Right cardiac atrium (tissue), 5 donors: Measurements from ENCODE around the gene NEB. TPM values are rescaled to one million over a fixed set of nuclear protein-coding genes. Genes with fewer than 3 reads are reported as not detected.
"Not testable (repeated sequence)": the region's sequence is repeated elsewhere in the genome, so short reads cannot be mapped to it uniquely, and the experiment has no call there.

ENCODE experiments used
- ATAC-seq, 2 donors: fragments of 200-7000 bp; cut with Tn5 transposase; one replicate each; pipeline versions ENCODE4 v1.8.0 to v1.9.1; 2020; ENCODE audit warnings: moderate library complexity in 2 of 2, mild to moderate bottlenecking in 1 of 2
- DNase-seq, 3 donors: peaks; one replicate each; pipeline ENCODE4 v3.0.0-alpha.2; 2020
- H3K27ac ChIP-seq: one replicate; pipeline ENCODE4 v1.5.1; 2013; ENCODE audit warnings: mild to moderate bottlenecking, low read length, control low read depth, moderate library complexity
- H3K27me3 ChIP-seq: one replicate; pipeline ENCODE4 v1.6.1; 2013; ENCODE audit not compliant: control insufficient read depth, insufficient read depth
- H3K4me1 ChIP-seq: one replicate; pipeline ENCODE4 v1.6.1; 2013; ENCODE audit warnings: low read length; ENCODE audit not compliant: control insufficient read depth, insufficient read depth
- H3K4me3 ChIP-seq: one replicate; pipeline ENCODE4 v1.5.1; 2013; ENCODE audit warnings: low read length, control low read depth
- H3K9me3 ChIP-seq: one replicate; pipeline ENCODE4 v1.6.1; 2013; ENCODE audit warnings: low read length; ENCODE audit not compliant: control insufficient read depth
- WGBS: extraction: QIAGEN DNeasy Blood & Tissue Kit; methylation state at CpG from one replicate; pipeline ENCODE4 v1.1.7; 2013; 5-methylcytosine and 5-hydroxymethylcytosine counted together
- intact Hi-C, 4 donors: fragments of 100-400 bp; cut with DNase I; formaldehyde crosslinking; loops; one replicate each; pipeline versions ENCODE4 v1.11.0 to v1.14.0; 2022 to 2023
- polyA plus RNA-seq: library from polyadenylated mRNA; stranded (reverse); fragments of 200-250 nt; gene quantifications from one replicate; pipeline ENCODE4 v1.2.3, GENCODE V29; 2013
- total RNA-seq, 4 donors: library from RNA; stranded (reverse); fragmentation: NEBNext Ultra II Directional; extraction: Animal tissue kit (Norgen Biotek cat#: 25700); gene quantifications; one replicate each; pipeline ENCODE4 v1.2.1, GENCODE V29; 2021
- donor health status: healthy with polysubstance abuse.
- donor health status: DM: no; HTN: yes; CAD: no.
- donor health status: DM: no; HTN: no; CAD: no.
- donor health status: DM: no; HTN: yes; CAD: no; lungs with severe emphysema.
- donor health status: DM: yes; HTN: yes; CAD: no.

The NEB gene
- total and polyA plus RNA-seq, 5 donors, result 31.0 to 48.5 (median 35.0) TPM

DNA sequence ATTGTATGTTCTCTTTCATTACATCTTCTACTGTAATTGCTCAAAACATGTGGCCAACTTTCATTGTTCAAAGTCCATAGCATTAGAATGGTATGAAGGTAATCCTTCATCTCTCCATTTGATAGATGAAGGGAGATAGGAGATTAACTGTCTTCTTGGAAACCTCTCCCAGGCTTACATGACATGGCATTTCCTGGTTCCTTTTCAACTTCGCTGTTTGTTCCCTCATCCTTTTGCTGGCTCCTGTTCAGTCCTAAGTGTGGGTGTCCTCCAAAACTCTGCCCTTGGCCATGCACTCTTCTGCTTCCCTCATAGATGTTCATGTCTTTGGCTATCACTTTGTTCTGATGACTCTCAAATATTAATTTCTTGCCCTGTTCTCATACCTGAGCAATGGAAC is 13.8 kb downstream of the NEB start:
- DNase-seq, result no peak
- ATAC-seq, result no peak
- Histone ChIP-seq H3K27ac (no peak overlapping the region), H3K4me1 (no peaks in the 10 kb centered on the region), H3K4me3 (no peak overlapping the region), H3K9me3 (no peaks in the 10 kb centered on the region), H3K27me3 (no peaks in the 10 kb centered on the region)
- intact Hi-C loops, result no loop called here
- 61% methylated on average over 1 of the region's 1 CpG for WGBS

DNA sequence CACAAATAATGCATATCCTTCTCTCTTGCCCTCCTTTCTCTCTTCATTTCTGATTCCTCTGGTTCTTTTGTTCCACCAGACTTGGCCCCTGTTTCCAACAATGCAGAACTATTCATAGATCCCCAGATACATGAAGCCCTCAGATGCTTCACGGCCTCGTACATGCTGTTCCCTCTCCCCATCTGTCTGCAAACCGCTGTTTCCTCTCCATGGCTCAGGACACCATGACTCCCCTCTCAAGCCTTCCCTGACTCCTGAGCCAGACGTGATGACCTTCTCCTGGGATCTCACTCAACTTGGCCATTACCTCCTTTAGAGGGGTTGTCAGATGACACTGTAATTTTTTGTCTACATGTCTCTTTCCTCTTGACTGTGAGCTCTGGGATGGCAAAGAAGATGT is 15.5 kb downstream of the NEB start:
- Histone ChIP-seq H3K4me3 (no peak overlapping the region), H3K4me1 (no peaks in the 10 kb centered on the region), H3K9me3 (no peaks in the 10 kb centered on the region), H3K27me3 (no peaks in the 10 kb centered on the region), H3K27ac (no peak overlapping the region)
- intact Hi-C loops, result no loop called here
- ATAC-seq (no peak), DNase-seq (no peak)
- 86% methylated on average over 4 of the region's 4 CpGs for WGBS

DNA sequence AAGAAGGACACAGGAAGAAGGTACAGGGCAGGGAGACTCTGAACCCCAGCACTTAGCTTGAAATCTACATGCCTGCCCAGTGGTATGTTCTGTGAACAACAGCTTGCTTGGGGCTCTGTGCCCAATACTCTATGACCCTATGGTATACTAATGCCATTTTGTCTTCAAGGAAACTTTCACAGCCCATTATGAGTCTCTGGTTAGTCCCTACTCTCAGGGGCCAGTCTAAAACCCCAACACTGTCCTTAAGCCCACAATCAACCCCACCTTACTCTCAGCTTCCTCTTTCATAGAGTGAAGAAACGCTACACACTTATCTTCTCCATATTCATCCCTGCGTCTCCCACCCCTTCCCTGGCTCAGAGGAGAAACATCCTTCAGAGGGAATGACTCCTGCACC is 16.0 kb downstream of the NEB start:
- ATAC-seq (no peak), DNase-seq (no peak)
- Histone ChIP-seq H3K9me3 (no peaks in the 10 kb centered on the region), H3K27ac (no peak overlapping the region), H3K4me1 (no peaks in the 10 kb centered on the region), H3K27me3 (no peaks in the 10 kb centered on the region), H3K4me3 (no peak overlapping the region)
- intact Hi-C loops, result no loop called here
- WGBS, result 92% methylated on average over 2 of the region's 2 CpGs

DNA sequence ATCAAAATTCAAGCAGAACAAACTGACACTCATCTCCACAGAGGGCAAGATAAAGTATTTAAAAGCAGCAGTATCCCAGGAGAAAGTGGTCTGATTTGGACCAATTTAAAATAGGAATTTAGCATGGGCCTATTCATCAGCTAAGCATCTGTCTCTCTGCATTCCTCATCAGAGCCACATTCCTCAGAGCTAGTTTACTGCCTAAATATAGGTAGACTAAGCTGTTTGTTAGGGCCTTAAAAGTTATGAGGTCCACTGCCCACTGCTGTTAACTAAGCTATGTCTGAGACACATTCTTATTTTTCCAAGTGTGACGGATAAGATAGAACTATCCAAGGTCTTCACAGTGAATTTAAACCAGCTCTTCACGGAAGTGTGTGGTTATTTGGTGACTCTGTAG is 17.6 kb downstream of the NEB start:
- ATAC-seq, result no peak
- no peaks in the 10 kb centered on the region for H3K4me1 ChIP-seq
- no peak for DNase-seq
- 79% methylated on average over 2 of the region's 2 CpGs for WGBS
- H3K4me3 ChIP-seq, result no peak overlapping the region
- H3K27me3 ChIP-seq, result no peaks in the 10 kb centered on the region
- no peaks in the 10 kb centered on the region for H3K9me3 ChIP-seq
- intact Hi-C loops, result no loop called here
- no peak overlapping the region for H3K27ac ChIP-seq

DNA sequence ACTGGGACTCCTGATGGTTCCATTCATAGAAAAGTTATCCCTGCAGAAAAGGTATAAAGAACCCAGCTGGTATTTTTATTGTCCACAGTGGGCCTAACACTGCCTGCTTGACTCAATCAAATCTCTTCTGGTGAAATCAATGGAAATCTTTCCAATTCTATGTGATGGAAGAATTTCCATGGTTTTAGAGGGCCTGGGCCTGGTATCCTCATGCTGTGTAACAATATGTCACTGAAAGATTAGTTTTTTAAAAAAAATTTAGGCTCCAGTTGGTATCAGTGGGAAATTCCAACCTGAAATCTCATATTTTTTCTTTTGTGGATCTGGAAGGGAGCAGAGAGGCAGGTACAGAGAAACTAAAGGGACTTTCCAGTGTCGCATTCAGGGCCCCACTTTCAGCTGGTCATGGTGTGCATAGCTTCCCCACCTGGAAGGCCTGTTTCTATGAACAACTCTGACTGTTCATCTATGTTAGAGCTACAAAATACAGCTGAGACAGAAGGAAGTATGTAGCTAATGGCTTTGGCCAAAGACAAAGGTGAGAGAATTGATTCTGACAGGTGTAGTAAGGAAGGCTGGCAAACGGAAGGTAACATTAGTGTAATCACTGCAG is 20.9 kb downstream of the NEB start:
- H3K27me3 ChIP-seq, result no peaks in the 10 kb centered on the region
- intact Hi-C loops, result no loop called here

DNA sequence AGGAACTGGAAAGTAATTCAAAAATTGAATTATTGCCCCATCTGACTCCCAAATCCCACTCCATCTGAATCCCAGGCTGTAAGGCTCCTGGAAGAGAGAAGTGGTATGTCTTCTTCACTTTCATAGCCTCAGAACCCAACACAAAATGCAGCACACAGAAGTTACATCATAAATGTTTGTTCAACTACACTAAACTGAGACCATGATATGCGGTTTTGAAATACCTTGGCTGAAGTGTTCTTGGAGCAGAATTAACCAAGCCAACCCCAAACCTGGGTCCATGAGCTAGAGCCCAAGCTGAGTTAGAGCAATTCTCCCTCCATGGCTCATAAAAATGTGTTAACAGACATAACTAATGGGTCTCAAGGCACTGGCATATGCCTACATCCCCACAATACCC is 23.3 kb downstream of the NEB start:
- H3K4me1 ChIP-seq, result no peaks in the 10 kb centered on the region
- intact Hi-C loops, result no loop called here
- no peak overlapping the region for H3K27ac ChIP-seq
- no peak for ATAC-seq
- H3K4me3 ChIP-seq, result no peak overlapping the region
- H3K27me3 ChIP-seq, result no peaks in the 10 kb centered on the region
- 89% methylated on average over 1 of the region's 1 CpG for WGBS
- DNase-seq, result no peak
- no peaks in the 10 kb centered on the region for H3K9me3 ChIP-seq

More for the DNA sequence above, 20.9 kb downstream of the NEB start:
- no peaks in the 10 kb centered on the region for H3K9me3 ChIP-seq
- no peak overlapping the region for H3K27ac ChIP-seq
- WGBS, result 77% methylated on average over 2 of the region's 2 CpGs
- no peaks in the 10 kb centered on the region for H3K4me1 ChIP-seq
- DNase-seq (no peak), ATAC-seq (no peak)
- no peak overlapping the region for H3K4me3 ChIP-seq

DNA sequence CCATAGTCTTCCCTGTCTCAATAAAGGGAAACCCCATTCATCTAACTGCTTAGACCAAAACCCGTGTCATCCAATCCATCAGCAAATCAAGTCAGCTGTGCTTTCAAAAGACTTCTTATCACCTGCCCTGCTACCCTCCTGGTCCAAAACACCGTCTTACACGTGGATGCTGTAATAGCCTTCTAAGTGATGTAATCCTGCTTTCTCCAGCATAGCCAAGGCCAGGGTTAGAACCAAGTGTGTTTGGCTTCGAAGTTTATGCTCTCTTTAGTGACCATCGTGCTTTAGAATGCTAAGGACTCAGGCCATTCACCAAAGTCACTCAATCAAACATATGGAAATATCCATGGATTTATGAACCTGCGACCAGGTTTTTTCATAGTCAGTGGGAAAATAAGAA is 25.5 kb downstream of the NEB start:
- Histone ChIP-seq H3K27me3 (no peaks in the 10 kb centered on the region), H3K27ac (no peak overlapping the region), H3K4me3 (no peak overlapping the region), H3K9me3 (no peaks in the 10 kb centered on the region), H3K4me1 (no peaks in the 10 kb centered on the region)
- intact Hi-C loops, result no loop called here
- DNase-seq (no peak), ATAC-seq (no peak)
- WGBS, result 88% methylated on average over 6 of the region's 6 CpGs

DNA sequence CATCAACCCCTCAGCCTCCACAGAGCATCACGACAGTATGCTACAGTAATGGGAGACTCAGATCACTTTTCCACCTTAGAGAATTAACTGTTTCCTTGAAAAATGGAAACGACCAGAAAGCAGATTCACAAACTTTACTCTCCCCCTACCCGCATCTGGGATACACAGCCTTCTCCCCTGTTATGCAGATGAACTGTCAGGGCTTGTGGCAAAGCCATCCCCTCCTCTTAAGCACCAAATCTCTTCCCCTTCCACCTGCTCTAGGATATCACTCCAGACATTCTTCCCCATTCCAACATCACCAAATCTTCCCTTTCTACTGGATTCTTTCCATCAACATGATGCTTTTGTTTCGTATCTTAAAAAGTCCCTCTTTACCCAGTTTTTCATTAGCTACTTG is 26.4 kb downstream of the NEB start:
- Histone ChIP-seq H3K27ac (no peak overlapping the region), H3K4me1 (no peaks in the 10 kb centered on the region), H3K27me3 (no peaks in the 10 kb centered on the region), H3K9me3 (no peaks in the 10 kb centered on the region), H3K4me3 (no peak overlapping the region)
- ATAC-seq (no peak), DNase-seq (no peak)
- 59% methylated on average over 4 of the region's 4 CpGs for WGBS
- intact Hi-C loops, result no loop called here

DNA sequence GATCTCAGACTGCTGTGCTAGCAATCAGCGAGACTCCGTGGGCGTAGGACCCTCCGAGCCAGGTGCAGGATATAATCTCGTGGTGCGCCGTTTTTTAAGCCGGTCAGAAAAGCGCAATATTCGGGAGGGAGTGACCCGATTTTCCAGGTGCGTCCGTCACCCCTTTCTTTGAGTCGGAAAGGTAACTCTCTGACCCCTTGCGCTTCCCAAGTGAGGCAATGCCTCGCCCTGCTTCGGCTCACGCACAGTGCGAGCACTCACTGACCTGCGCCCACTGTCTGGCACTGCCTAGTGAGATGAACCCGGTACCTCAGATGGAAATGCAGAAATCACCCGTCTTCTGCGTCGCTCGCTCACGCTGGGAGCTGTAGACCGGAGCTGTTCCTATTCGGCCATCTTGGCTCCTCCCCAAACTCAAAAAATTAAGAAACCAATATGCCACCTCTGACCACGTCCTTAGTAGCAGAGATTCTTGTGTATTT is 29.8 kb downstream of the NEB start:
- H3K9me3 ChIP-seq, DNase-seq, ATAC-seq, H3K27ac ChIP-seq, intact Hi-C loops, H3K4me3 ChIP-seq, H3K27me3 ChIP-seq, H3K4me1 ChIP-seq: not testable (repeated sequence)
- WGBS, result 93% methylated on average over 28 of the region's 29 CpGs

DNA sequence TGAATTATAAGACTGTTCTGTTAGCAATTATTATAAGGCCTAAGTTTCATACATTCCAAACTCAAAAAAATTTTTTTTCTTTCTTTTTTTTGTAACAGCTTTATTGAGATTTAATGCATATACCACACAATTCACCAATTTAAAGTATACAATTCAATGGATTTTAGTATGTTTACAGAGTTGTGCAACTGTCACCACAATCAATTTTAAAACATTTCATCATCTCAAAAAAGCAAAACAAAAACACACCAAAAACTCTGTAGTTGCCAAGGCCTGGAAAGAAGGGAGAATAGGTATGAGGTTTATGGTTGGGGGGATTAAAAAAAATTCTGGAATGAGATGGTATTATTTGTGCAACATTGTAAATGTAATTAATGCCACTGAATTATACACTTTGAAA is 36.1 kb downstream of the NEB start:
- DNase-seq, H3K4me1 ChIP-seq, H3K9me3 ChIP-seq, H3K27ac ChIP-seq, ATAC-seq, H3K4me3 ChIP-seq, H3K27me3 ChIP-seq, intact Hi-C loops: not testable (repeated sequence)

DNA sequence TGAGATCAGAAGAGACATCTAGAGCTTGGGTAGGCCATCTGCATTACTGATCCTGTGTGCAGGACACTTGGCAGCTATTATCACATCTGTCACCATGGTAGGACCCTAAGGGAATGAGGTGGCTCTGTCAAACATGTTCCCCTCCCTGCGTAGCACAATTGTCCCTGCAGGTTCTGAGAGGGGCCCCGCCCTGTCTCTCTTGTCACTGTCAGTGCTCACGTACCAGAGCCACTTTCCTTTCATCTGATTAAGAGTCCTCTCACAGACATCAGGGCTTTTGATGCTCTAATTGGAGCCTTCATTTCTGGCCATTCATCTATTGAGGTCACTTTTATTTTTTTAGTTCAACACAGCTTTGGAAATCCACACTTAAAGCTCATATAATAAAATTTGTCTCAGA is 38.5 kb downstream of the NEB start:
- H3K27ac ChIP-seq, result no peak overlapping the region
- no peaks in the 10 kb centered on the region for H3K27me3 ChIP-seq
- ATAC-seq, result no peak
- DNase-seq, result no peak
- H3K9me3 ChIP-seq, result no peaks in the 10 kb centered on the region
- intact Hi-C loops, result no loop called here
- H3K4me3 ChIP-seq, result no peak overlapping the region
- 79% methylated on average over 3 of the region's 3 CpGs for WGBS
- H3K4me1 ChIP-seq, result no peaks in the 10 kb centered on the region

DNA sequence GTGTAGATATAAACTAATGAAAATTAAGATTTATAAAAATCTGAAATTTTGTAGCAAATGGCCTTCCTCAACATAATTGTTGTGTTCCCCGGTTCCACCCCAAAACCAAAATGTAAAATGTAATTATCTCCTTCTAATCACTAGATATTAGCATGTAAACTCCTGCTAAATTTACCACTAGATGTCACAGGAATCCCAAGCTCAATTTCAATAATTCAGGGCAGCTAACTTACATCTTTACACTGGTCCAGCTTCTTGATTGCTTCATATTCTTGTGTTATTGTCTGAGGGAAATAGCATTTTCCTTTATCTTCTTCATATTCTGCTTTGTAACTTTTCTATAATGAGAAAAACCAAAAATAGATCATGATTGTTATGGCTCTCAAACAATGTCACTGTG is 42.6 kb downstream of the NEB start:
- no peak for ATAC-seq
- intact Hi-C loops, result no loop called here
- H3K27ac ChIP-seq, result no peak overlapping the region
- DNase-seq, result no peak
- H3K4me1 ChIP-seq, result no peaks in the 10 kb centered on the region
- no peak overlapping the region for H3K4me3 ChIP-seq
- H3K9me3 ChIP-seq, result no peaks in the 10 kb centered on the region
- no peaks in the 10 kb centered on the region for H3K27me3 ChIP-seq
- 94% methylated on average over 1 of the region's 1 CpG for WGBS
